Measurements from ENCODE around the gene MUC20. TPM values are rescaled to one million over a fixed set of nuclear protein-coding genes. Genes with fewer than 3 reads are reported as not detected.

Gene MUC20
- total RNA-seq, 1 experiment from 2014 or later: not detected

GRCh38 chr3:195700319-195700718 lies 20.5 kb upstream of the MUC20 start:
- TF ChIP-seq CTCF (conservative IDR thresholded peaks at IDR 0.05): no peak

More at GRCh38 chr3:195700319-195700718, 20.5 kb upstream of the MUC20 start:
- Histone ChIP-seq H3K56ac (ENCODE audit: insufficient read length, low read depth, low read length) (no peak overlapping the region), H2AK5ac (ENCODE audit: insufficient read length, low read length) (no peak overlapping the region), H4K8ac (replicated peaks; ENCODE audit: insufficient read length, low read depth, low read length) (no peak overlapping the region), H2BK12ac (ENCODE audit: insufficient read length, low read depth, low read length) (no peak overlapping the region), H3K79me2 (ENCODE audit: insufficient read depth, low read length) (no peaks in the 10 kb centered on the region), H3K27me3 (ENCODE audit: insufficient read depth, low read length) (no peaks in the 10 kb centered on the region), H2BK120ac (ENCODE audit: low read depth, low read length, poor library complexity, severe bottlenecking) (no peak overlapping the region), H2BK5ac (ENCODE audit: insufficient read length, low read length) (no peak overlapping the region), H2BK15ac (ENCODE audit: low read depth, low read length) (no peak overlapping the region), H3K14ac (ENCODE audit: insufficient read depth, low read length) (no peak overlapping the region), H3K79me1 (ENCODE audit: insufficient read depth, low read depth, low read length, poor library complexity, severe bottlenecking) (no peaks in the 10 kb centered on the region), H4K91ac (ENCODE audit: insufficient read length, low read depth, low read length) (no peak overlapping the region), H2BK20ac (ENCODE audit: low read depth, low read length, poor library complexity, severe bottlenecking) (no peak overlapping the region), H3T11ph (ENCODE audit: low read length) (no peak overlapping the region), H2AFZ (ENCODE audit: low read length) (no peak overlapping the region), H3K4me2 (ENCODE audit: insufficient read depth, insufficient read length, low read length) (no peak overlapping the region), H3K23ac (ENCODE audit: insufficient read length, low read depth, low read length) (no peak overlapping the region), H4K20me1 (ENCODE audit: control insufficient read depth, insufficient read depth, insufficient read length) (no peaks in the 10 kb centered on the region), H4K5ac (ENCODE audit: insufficient read length, low read depth, low read length) (no peak overlapping the region), H3K23me2 (ENCODE audit: insufficient read length, low read depth, low read length, poor library complexity, severe bottlenecking) (no peaks in the 10 kb centered on the region), H3K9me3 (ENCODE audit: control insufficient read depth, low read depth, low read length) (no peaks in the 10 kb centered on the region), H3K4me1 (ENCODE audit: insufficient read depth, low read length) (peaks cover 8% of the 10 kb centered on the region; the same call in 1 of the 2 replicates), H3K18ac (ENCODE audit: insufficient read length, low read depth, low read length) (no peak overlapping the region), H3K4ac (ENCODE audit: low read depth, low read length) (no peak overlapping the region), H3K27ac (ENCODE audit: insufficient read length, low read depth, low read length) (no peak overlapping the region), H3K9ac (ENCODE audit: extremely low read depth, insufficient read length, low read length) (no peak overlapping the region)
- Mint-ChIP-seq H3K9me3 (no peaks in the 10 kb centered on the region; a peak in 1 of 5 replicates), H3K27me3 (ENCODE audit: low read depth) (peaks cover 24% of the 10 kb centered on the region), H3K4me1 (peaks cover 38 to 41% of the 10 kb centered on the region in 2 experiments), H3K4me3 (no peak overlapping the region), H3K36me3 (ENCODE audit: insufficient read depth in 1 of 3, low read depth in 3 of 3) (peaks cover 0 to 10% (median 0%) of the 10 kb centered on the region in 3 experiments; a peak in 4 of 7 replicates), H3K27ac (no peak overlapping the region)
- no peak for DNase-seq
- no CpG with 5 or more reads among the region's 5 CpGs for WGBS (ENCODE audit: extremely low coverage, insufficient read length, low lambda C conversion rate)

Data from H9 (cell line).